H9 (cell line): ENCODE measurements around the gene TMEM92. TPM values are rescaled to one million over a fixed set of nuclear protein-coding genes. Genes with fewer than 3 reads are reported as not detected.
A peak's percentile ranks its signal among the peaks of the same experiment; 100 is the strongest.

Experiments used
- DNase-seq: peaks from one replicate; pipeline ENCODE4 v3.0.0-alpha.2; 2017
- H2AFZ ChIP-seq: one replicate; pipeline ENCODE4 v1.6.1; 2013; ENCODE audit warnings: mild to moderate bottlenecking, low read length, control low read depth, moderate library complexity
- H2AK5ac ChIP-seq: 2 replicates; pipeline ENCODE4 v1.6.1; 2013; ENCODE audit warnings: low read length, control low read depth, mixed read lengths; ENCODE audit not compliant: insufficient read length
- H2BK120ac ChIP-seq: one replicate; pipeline ENCODE4 v1.6.1; 2013; ENCODE audit warnings: low read depth, mild to moderate bottlenecking, low read length, control low read depth, inconsistent platforms; ENCODE audit not compliant: poor library complexity, severe bottlenecking
- H2BK12ac ChIP-seq: 2 replicates; pipeline ENCODE4 v1.6.1; 2013; ENCODE audit warnings: low read length, control low read depth, mixed read lengths, low read depth; ENCODE audit not compliant: insufficient read length
- H2BK15ac ChIP-seq: 2 replicates; pipeline ENCODE4 v1.6.1; 2013; ENCODE audit warnings: low read depth, low read length, control low read depth
- H2BK20ac ChIP-seq: one replicate; pipeline ENCODE4 v1.6.1; 2013; ENCODE audit warnings: low read depth, mild to moderate bottlenecking, low read length, control low read depth, inconsistent platforms; ENCODE audit not compliant: poor library complexity, severe bottlenecking
- H2BK5ac ChIP-seq: 2 replicates; pipeline ENCODE4 v1.6.1; 2013; ENCODE audit warnings: low read length, control low read depth, mixed read lengths; ENCODE audit not compliant: insufficient read length
- H3K14ac ChIP-seq: 2 replicates; pipeline ENCODE4 v1.6.1; 2013; ENCODE audit warnings: low read length, control low read depth; ENCODE audit not compliant: insufficient read depth
- H3K18ac ChIP-seq: 2 replicates; pipeline ENCODE4 v1.6.1; 2013; ENCODE audit warnings: low read depth, mild to moderate bottlenecking, mixed read lengths, low read length, control low read depth; ENCODE audit not compliant: insufficient read length
- H3K23ac ChIP-seq: 2 replicates; pipeline ENCODE4 v1.6.1; 2013; ENCODE audit warnings: low read length, control low read depth, mixed read lengths, low read depth; ENCODE audit not compliant: insufficient read length
- H3K23me2 ChIP-seq: 2 replicates; pipeline ENCODE4 v1.6.1; 2013; ENCODE audit warnings: low read depth, mild to moderate bottlenecking, mixed read lengths, low read length, control low read depth; ENCODE audit not compliant: insufficient read length, poor library complexity, severe bottlenecking
- H3K27ac ChIP-seq: 2 replicates; pipeline ENCODE4 v1.5.1; 2013; ENCODE audit warnings: low read length, control low read depth, mixed read lengths, low read depth; ENCODE audit not compliant: insufficient read length
- H3K27me3 ChIP-seq: 2 replicates; pipeline ENCODE4 v1.6.1; 2013; ENCODE audit warnings: low read length, control low read depth, inconsistent platforms; ENCODE audit not compliant: insufficient read depth
- H3K4ac ChIP-seq: 2 replicates; pipeline ENCODE4 v1.6.1; 2013; ENCODE audit warnings: low read depth, mild to moderate bottlenecking, control low read depth, inconsistent platforms, low read length, moderate library complexity
- H3K4me1 ChIP-seq: 2 replicates; pipeline ENCODE4 v1.6.1; 2013; ENCODE audit warnings: low read length, control low read depth, inconsistent platforms; ENCODE audit not compliant: insufficient read depth
- H3K4me2 ChIP-seq: 2 replicates; pipeline ENCODE4 v1.6.1; 2013; ENCODE audit warnings: low read length, control low read depth, mixed read lengths; ENCODE audit not compliant: insufficient read length, insufficient read depth
- H3K56ac ChIP-seq: 2 replicates; pipeline ENCODE4 v1.6.1; 2013; ENCODE audit warnings: low read depth, mild to moderate bottlenecking, mixed read lengths, low read length, control low read depth; ENCODE audit not compliant: insufficient read length
- H3K79me1 ChIP-seq: 2 replicates; pipeline ENCODE4 v1.6.1; 2013; ENCODE audit warnings: low read depth, mild to moderate bottlenecking, moderate library complexity, low read length, control low read depth, inconsistent platforms; ENCODE audit not compliant: insufficient read depth, poor library complexity, severe bottlenecking
- H3K79me2 ChIP-seq: 2 replicates; pipeline ENCODE4 v1.6.1; 2013; ENCODE audit warnings: low read length, control low read depth, inconsistent platforms; ENCODE audit not compliant: insufficient read depth
- H3K9ac ChIP-seq: 2 replicates; pipeline ENCODE4 v1.6.1; 2013; ENCODE audit warnings: low read length, control low read depth, mixed read lengths; ENCODE audit not compliant: insufficient read length; ENCODE audit errors: extremely low read depth
- H3K9me3 ChIP-seq: one replicate; pipeline ENCODE4 v1.6.1; 2013; ENCODE audit warnings: low read depth, low read length, inconsistent platforms; ENCODE audit not compliant: control insufficient read depth
- H3T11ph ChIP-seq: one replicate; pipeline ENCODE4 v1.6.1; 2013; ENCODE audit warnings: mild to moderate bottlenecking, low read length, control low read depth, inconsistent platforms
- H4K20me1 ChIP-seq: one replicate; pipeline ENCODE4 v1.6.1; 2013; ENCODE audit not compliant: control insufficient read depth, insufficient read length, insufficient read depth
- H4K5ac ChIP-seq: 2 replicates; pipeline ENCODE4 v1.6.1; 2013; ENCODE audit warnings: low read depth, mild to moderate bottlenecking, mixed read lengths, low read length, control low read depth; ENCODE audit not compliant: insufficient read length
- H4K8ac ChIP-seq: replicated peaks from 2 replicates; pipeline ENCODE4 v1.6.1; 2013; ENCODE audit warnings: low read length, control low read depth, mixed read lengths, low read depth; ENCODE audit not compliant: insufficient read length
- H4K91ac ChIP-seq: 2 replicates; pipeline ENCODE4 v1.6.1; 2013; ENCODE audit warnings: low read depth, mild to moderate bottlenecking, moderate library complexity, mixed read lengths, low read length, control low read depth; ENCODE audit not compliant: insufficient read length
- H3K27ac Mint-ChIP-seq, 3 experiments: 2 replicates in 2 of 3; 3 replicates in 1 of 3; pipeline ENCODE4 v1.8.0; 2020 to 2021; ENCODE audit warnings: mixed read lengths in 3 of 3, mild to moderate bottlenecking in 1 of 3, moderate library complexity in 1 of 3
- H3K27me3 Mint-ChIP-seq: 2 replicates; pipeline ENCODE4 v1.8.0; 2021; ENCODE audit warnings: low read depth, mild to moderate bottlenecking, moderate library complexity, mixed read lengths
- H3K36me3 Mint-ChIP-seq, 3 experiments: 2 replicates in 2 of 3; 3 replicates in 1 of 3; pipeline ENCODE4 v1.8.0; 2020 to 2021; ENCODE audit warnings: low read depth in 3 of 3, mixed read lengths in 3 of 3; ENCODE audit not compliant: insufficient read depth in 1 of 3
- H3K4me1 Mint-ChIP-seq, 2 experiments: 2 replicates each; pipeline ENCODE4 v1.8.0; 2020; ENCODE audit warnings: mixed read lengths in 2 of 2
- H3K4me3 Mint-ChIP-seq, 2 experiments: 2 replicates in 1 of 2; 3 replicates in 1 of 2; pipeline ENCODE4 v1.8.0; 2020 to 2021; ENCODE audit warnings: mild to moderate bottlenecking in 2 of 2, mixed read lengths in 2 of 2, moderate library complexity in 1 of 2
- H3K9me3 Mint-ChIP-seq, 2 experiments: 2 replicates in 1 of 2; 3 replicates in 1 of 2; pipeline ENCODE4 v1.8.0; 2020; ENCODE audit warnings: mild to moderate bottlenecking in 2 of 2, mixed read lengths in 2 of 2, moderate library complexity in 1 of 2
- CTCF ChIP-seq: fragments of 200-600 bp; sonication (generic); conservative IDR thresholded peaks from 3 replicates; pipeline ENCODE4 v1.8.0; 2021; ENCODE audit warnings: antibody characterized with exemption, mild to moderate bottlenecking
- WGBS: extraction: QIAGEN DNeasy Blood & Tissue Kit; methylation state at CpG from one replicate; pipeline ENCODE4 v1.1.7; 2013; ENCODE audit warnings: missing lambda C conversion rate, low lambda C conversion rate, mixed read lengths; ENCODE audit not compliant: insufficient read length; ENCODE audit errors: extremely low coverage; 5-methylcytosine and 5-hydroxymethylcytosine counted together
- total RNA-seq: library from RNA; stranded (reverse); gene quantifications from 2 replicates; pipeline ENCODE4 v1.2.1, GENCODE V29; 2021

Gene TMEM92
- total RNA-seq, 1 experiment from 2014 or later = 10.9 TPM

GRCh38 chr17:50289991-50290702, 15.9 kb downstream of the TMEM92 start:
- Histone ChIP-seq H3K56ac (no peak overlapping the region), H2BK20ac (no peak overlapping the region), H3K79me1 (no peaks in the 10 kb centered on the region), H3K4me1 (peaks cover 5% of the 10 kb centered on the region; the same call in 1 of the 2 replicates), H3K9me3 (no peaks in the 10 kb centered on the region), H2AFZ (no peak overlapping the region), H3T11ph (no peak overlapping the region), H2AK5ac (no peak overlapping the region), H4K91ac (no peak overlapping the region), H3K27me3 (no peaks in the 10 kb centered on the region; the same call in 1 of the 2 replicates), H3K27ac (no peak overlapping the region), H3K4ac (no peak overlapping the region), H4K5ac (no peak overlapping the region), H3K18ac (peak overlapping the region; percentile 7), H3K23ac (no peak overlapping the region), H3K79me2 (no peaks in the 10 kb centered on the region), H3K14ac (no peak overlapping the region), H2BK12ac (no peak overlapping the region), H4K8ac (no peak overlapping the region), H2BK15ac (no peak overlapping the region), H2BK120ac (no peak overlapping the region), H3K23me2 (no peaks in the 10 kb centered on the region), H3K4me2 (no peak overlapping the region), H3K9ac (no peak overlapping the region), H4K20me1 (no peaks in the 10 kb centered on the region), H2BK5ac (no peak overlapping the region)
- Mint-ChIP-seq H3K27ac (no peak overlapping the region), H3K4me3 (no peak overlapping the region), H3K9me3 (no peaks in the 10 kb centered on the region), H3K27me3 (peaks cover 11% of the 10 kb centered on the region), H3K4me1 (peaks cover 17 to 22% of the 10 kb centered on the region in 2 experiments), H3K36me3 (no peaks in the 10 kb centered on the region; a peak in 1 of 7 replicates)
- WGBS = no CpG with 5 or more reads among the region's 8 CpGs
- no peak for DNase-seq
- no peak for TF ChIP-seq CTCF
